ENCODE measurements around the gene PRR14L.

- TF ChIP-seq CTCF (IDR thresholded peaks at IDR 0.05) (no peak), POLR2A (IDR thresholded peaks at IDR 0.05) (no peak), POLR2AphosphoS5 (IDR thresholded peaks at IDR 0.05) (no peak)
Observed at GRCh38 chr22:31743871-31744270, 6.1 kb downstream of the PRR14L start.
